Measurements from ENCODE around the gene NUP93.
"Not testable (repeated sequence)": the region's sequence is repeated elsewhere in the genome, so short reads cannot be mapped to it uniquely, and the experiment has no call there.

NUP93 gene

GRCh38 chr16:56810954-56811353, 81.0 kb downstream of the NUP93 start:
- TF ChIP-seq, protein P1, sequence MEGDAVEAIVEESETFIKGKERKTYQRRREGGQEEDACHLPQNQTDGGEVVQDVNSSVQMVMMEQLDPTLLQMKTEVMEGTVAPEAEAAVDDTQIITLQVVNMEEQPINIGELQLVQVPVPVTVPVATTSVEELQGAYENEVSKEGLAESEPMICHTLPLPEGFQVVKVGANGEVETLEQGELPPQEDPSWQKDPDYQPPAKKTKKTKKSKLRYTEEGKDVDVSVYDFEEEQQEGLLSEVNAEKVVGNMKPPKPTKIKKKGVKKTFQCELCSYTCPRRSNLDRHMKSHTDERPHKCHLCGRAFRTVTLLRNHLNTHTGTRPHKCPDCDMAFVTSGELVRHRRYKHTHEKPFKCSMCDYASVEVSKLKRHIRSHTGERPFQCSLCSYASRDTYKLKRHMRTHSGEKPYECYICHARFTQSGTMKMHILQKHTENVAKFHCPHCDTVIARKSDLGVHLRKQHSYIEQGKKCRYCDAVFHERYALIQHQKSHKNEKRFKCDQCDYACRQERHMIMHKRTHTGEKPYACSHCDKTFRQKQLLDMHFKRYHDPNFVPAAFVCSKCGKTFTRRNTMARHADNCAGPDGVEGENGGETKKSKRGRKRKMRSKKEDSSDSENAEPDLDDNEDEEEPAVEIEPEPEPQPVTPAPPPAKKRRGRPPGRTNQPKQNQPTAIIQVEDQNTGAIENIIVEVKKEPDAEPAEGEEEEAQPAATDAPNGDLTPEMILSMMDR (IDR thresholded peaks at IDR 0.05; ENCODE audit: low read depth, low read length) = no peak
- TF ChIP-seq MYC (IDR thresholded peaks at IDR 0.05; ENCODE audit: low read depth, low read length) (no peak), POLR2A (IDR thresholded peaks at IDR 0.05; ENCODE audit: extremely low read depth, insufficient read length) (no peak)
- TF ChIP-seq, protein P2, sequence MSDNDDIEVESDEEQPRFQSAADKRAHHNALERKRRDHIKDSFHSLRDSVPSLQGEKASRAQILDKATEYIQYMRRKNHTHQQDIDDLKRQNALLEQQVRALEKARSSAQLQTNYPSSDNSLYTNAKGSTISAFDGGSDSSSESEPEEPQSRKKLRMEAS (IDR thresholded peaks at IDR 0.05; ENCODE audit: low read depth, low read length) = no peak
- DNase-seq (ENCODE audit: low read depth) = no peak
- no peak overlapping the region for H3K4me3 ChIP-seq (ENCODE audit: low read depth, low read length)

- not testable (repeated sequence) for DNase-seq (ENCODE audit: low read depth); H3K4me3 ChIP-seq (ENCODE audit: low read depth, low read length)
Measured at GRCh38 chr16:56811602-56812001, 81.7 kb downstream of the NUP93 start.

DNA sequence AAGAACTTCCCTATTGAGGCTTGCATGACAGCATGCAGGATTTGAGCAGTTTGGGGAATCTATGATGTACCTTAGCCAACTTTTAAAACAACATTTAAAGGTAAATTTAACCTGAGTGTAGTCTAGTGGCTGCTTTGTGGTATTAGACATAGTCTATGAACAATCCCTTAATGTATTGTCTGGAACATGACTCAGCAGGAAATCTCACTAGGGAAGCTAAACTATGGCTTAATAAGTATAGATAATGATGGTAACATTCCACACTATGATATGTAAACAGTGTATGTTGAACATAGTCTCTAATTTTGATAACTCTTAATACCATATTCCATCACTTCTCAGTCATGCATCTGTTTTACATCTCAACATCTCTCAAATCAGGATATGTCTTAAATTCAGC, 83.0 kb downstream of the NUP93 start:
- TF ChIP-seq, protein P1 (IDR thresholded peaks at IDR 0.05; ENCODE audit: low read depth, low read length) = no peak
- TF ChIP-seq POLR2A (IDR thresholded peaks at IDR 0.05; ENCODE audit: extremely low read depth, insufficient read length) = no peak
- TF ChIP-seq MYC (IDR thresholded peaks at IDR 0.05; ENCODE audit: low read depth, low read length) = no peak
- TF ChIP-seq, protein P2 (IDR thresholded peaks at IDR 0.05; ENCODE audit: low read depth, low read length) = no peak
- DNase-seq (ENCODE audit: low read depth) = no peak
- no peak overlapping the region for H3K4me3 ChIP-seq (ENCODE audit: low read depth, low read length)

DNA sequence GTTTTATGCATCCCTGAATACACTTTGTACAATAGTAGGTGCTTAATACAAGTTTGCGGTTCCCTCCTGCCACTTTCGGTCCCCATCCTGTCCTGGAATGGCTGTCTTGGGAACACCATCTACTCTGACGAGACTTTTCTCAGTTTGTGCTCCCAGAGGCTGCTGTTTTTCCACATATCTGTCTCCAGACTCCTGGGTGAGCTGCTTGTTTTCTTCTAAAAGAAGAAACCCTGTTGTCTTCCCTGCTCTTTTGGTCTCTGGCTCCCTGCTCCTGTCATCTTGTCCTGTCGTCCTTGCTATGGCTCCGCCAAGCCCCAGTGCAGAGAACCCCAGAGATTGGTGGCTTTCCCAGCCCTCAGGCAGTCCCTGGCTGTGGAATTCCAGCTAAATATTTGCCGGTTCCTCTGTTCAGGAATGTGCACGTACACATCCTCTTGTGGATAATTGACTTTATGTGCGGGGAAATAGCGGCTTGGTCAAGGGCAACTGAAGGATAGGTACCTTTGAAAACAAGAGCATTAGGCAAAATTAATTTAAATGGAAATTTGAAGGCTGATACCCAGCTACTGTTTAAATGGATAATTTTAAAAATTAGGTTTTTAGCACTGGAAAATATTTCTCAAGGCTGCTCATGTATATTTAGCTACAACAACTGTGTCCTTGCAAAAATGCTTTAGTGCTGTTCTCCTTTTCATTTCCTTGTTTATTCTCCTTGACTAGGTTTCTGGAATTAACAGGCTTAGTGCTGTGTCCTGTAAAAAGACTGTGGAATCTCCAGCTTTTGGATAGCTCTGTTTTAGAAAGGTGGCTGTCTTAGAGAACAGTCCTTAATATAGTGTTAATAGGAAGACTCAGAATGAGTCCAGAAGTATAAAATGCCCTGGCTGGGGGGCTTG, 84.9 kb downstream of the NUP93 start:
- H3K4me3 ChIP-seq (ENCODE audit: low read depth, low read length) = no peak overlapping the region
- TF ChIP-seq POLR2A (IDR thresholded peaks at IDR 0.05; ENCODE audit: extremely low read depth, insufficient read length) = no peak
- TF ChIP-seq, protein P2 (IDR thresholded peaks at IDR 0.05; ENCODE audit: low read depth, low read length) = no peak
- TF ChIP-seq, protein P1 (IDR thresholded peaks at IDR 0.05; ENCODE audit: low read depth, low read length) = no peak
- DNase-seq (ENCODE audit: low read depth) = no peak

- no peak for TF ChIP-seq MYC (IDR thresholded peaks at IDR 0.05; ENCODE audit: low read depth, low read length)
- TF ChIP-seq, protein P1 (IDR thresholded peaks at IDR 0.05; ENCODE audit: low read depth, low read length) = no peak
- TF ChIP-seq, protein P2 (IDR thresholded peaks at IDR 0.05; ENCODE audit: low read depth, low read length) = no peak
- no peak for TF ChIP-seq POLR2A (IDR thresholded peaks at IDR 0.05; ENCODE audit: extremely low read depth, insufficient read length)
- no peak overlapping the region for H3K4me3 ChIP-seq (ENCODE audit: low read depth, low read length)
- no peak for DNase-seq (ENCODE audit: low read depth)
Measured at GRCh38 chr16:56815721-56816120, 85.8 kb downstream of the NUP93 start.

GRCh38 chr16:56817056-56817455, 87.1 kb downstream of the NUP93 start:
- no peak overlapping the region for H3K4me3 ChIP-seq (ENCODE audit: low read depth, low read length)
- DNase-seq (ENCODE audit: low read depth) = no peak
- TF ChIP-seq POLR2A (IDR thresholded peaks at IDR 0.05; ENCODE audit: extremely low read depth, insufficient read length) = no peak
- TF ChIP-seq MYC (IDR thresholded peaks at IDR 0.05; ENCODE audit: low read depth, low read length) = no peak
- TF ChIP-seq, protein P2 (IDR thresholded peaks at IDR 0.05; ENCODE audit: low read depth, low read length) = no peak
- TF ChIP-seq, protein P1 (IDR thresholded peaks at IDR 0.05; ENCODE audit: low read depth, low read length) = no peak
